NCI-H2107 treated with DMSO at 0.1 percent for 48 hours (cell line): Measurements from ENCODE around the gene LDLRAD3.
"Not testable (repeated sequence)": the region's sequence is repeated elsewhere in the genome, so short reads cannot be mapped to it uniquely, and the experiment has no call there.

Experiments used
- DNase-seq: peaks from one replicate; lab custom pipeline; 2025; ENCODE audit not compliant: unreplicated experiment; lab: John Stamatoyannopoulos, UW

Gene LDLRAD3

GRCh38 chr11:36156161-36156816 is 212.4 kb downstream of the LDLRAD3 start:
- DNase-seq: no peak

GRCh38 chr11:36156817-36157519 is 213.1 kb downstream of the LDLRAD3 start:
- no peak for DNase-seq

- DNase-seq: no peak
These were observed 216.2 kb downstream of the LDLRAD3 start for GRCh38 chr11:36160091-36160490.

GRCh38 chr11:36161572-36161971 is 217.7 kb downstream of the LDLRAD3 start:
- DNase-seq: no peak

- DNase-seq: no peak
These were observed 218.4 kb downstream of the LDLRAD3 start for GRCh38 chr11:36162006-36162882.

- no peak for DNase-seq
These were observed 219.1 kb downstream of the LDLRAD3 start for GRCh38 chr11:36162883-36163434.

GRCh38 chr11:36164506-36165250 is 220.8 kb downstream of the LDLRAD3 start:
- DNase-seq: no peak

- no peak for DNase-seq
These were observed 221.9 kb downstream of the LDLRAD3 start for GRCh38 chr11:36165621-36166397.

- DNase-seq: no peak
These were observed 223.2 kb downstream of the LDLRAD3 start for GRCh38 chr11:36167073-36167472.

GRCh38 chr11:36167729-36168128 is 223.9 kb downstream of the LDLRAD3 start:
- no peak for DNase-seq

GRCh38 chr11:36177836-36178235 is 234.0 kb downstream of the LDLRAD3 start:
- no peak for DNase-seq

- DNase-seq: peak; percentile 66
These were observed 242.7 kb downstream of the LDLRAD3 start for GRCh38 chr11:36186340-36187175.

- DNase-seq: no peak
These were observed 243.8 kb downstream of the LDLRAD3 start for GRCh38 chr11:36187622-36188021.

- DNase-seq: not testable (repeated sequence)
These were observed 245.9 kb downstream of the LDLRAD3 start for GRCh38 chr11:36189735-36190134.

- DNase-seq: no peak
These were observed 248.1 kb downstream of the LDLRAD3 start for GRCh38 chr11:36191941-36192340.

GRCh38 chr11:36192425-36193289 is 248.8 kb downstream of the LDLRAD3 start:
- no peak for DNase-seq

- no peak for DNase-seq
These were observed 249.4 kb downstream of the LDLRAD3 start for GRCh38 chr11:36193290-36193619.

- no peak for DNase-seq
These were observed 249.9 kb downstream of the LDLRAD3 start for GRCh38 chr11:36193721-36194120.
